GM18868 (cell line): ENCODE results near the gene HERC3.
"Not testable (repeated sequence)": the region's sequence is repeated elsewhere in the genome, so short reads cannot be mapped to it uniquely, and the experiment has no call there.

Source experiments
- ATAC-seq: cut with Tn5 transposase; IDR thresholded peaks from one replicate; pipeline ENCODE4 v1.9.1; 2021; ENCODE audit warnings: mild to moderate bottlenecking, moderate library complexity; ENCODE audit not compliant: unreplicated experiment

HERC3 gene

DNA sequence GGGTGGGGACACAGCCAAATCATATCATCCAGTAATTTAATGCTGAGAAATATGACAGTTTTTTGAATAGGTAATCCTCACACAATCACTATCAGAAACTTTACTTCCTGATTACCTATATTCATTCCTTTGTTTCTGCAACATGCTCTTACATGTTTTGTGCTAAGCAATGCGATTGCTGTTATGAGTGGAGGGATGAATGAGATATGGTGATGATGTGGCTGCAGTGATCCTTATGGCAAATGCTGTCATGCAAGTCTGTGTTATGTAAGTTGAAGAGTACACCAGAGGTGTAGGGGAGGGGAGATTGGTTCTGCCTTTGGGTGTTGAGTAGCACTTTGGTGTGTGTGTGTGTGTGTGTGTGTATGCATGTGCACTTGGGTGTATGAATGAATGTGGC, 14.6 kb downstream of the HERC3 start:
- ATAC-seq = no peak

DNA sequence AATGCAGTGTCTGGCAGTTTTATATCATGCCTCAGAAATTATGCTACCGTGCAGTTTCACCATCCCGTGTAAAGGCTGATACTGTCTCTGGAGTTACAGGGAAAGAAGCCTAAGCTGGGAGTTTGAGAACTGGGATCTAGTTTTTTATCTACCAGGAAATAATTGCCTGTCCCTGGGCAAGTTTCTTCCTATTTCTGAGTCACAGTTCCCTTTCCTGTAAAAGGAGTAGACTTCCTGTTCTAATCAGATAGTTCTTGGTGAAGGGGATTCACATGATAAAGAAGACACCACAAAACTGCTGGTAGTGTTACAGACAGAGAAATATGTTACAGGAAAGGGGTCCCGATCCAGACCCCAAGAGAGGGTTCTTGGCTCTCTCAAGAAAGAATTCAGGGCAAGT, 17.1 kb downstream of the HERC3 start:
- no peak for ATAC-seq

DNA sequence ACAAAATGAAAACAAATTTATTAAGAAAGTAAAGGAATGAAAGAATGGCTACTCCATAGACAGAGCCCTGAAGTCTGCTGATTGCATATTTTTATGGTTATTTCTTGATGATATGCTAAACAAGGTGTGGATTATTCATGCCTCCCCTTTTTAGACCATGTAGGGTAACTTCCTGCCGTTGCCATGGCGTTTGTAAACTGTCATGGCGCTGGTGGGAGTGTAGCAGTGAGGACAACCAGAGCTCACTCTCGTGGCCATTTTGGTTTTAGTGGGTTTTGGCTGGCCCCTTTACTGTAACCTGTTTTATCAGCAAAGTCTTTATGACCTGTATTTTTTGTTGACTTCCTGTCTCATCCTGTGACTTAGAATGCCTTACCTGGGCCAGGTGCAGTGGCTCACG, 17.5 kb downstream of the HERC3 start:
- not testable (repeated sequence) for ATAC-seq

DNA sequence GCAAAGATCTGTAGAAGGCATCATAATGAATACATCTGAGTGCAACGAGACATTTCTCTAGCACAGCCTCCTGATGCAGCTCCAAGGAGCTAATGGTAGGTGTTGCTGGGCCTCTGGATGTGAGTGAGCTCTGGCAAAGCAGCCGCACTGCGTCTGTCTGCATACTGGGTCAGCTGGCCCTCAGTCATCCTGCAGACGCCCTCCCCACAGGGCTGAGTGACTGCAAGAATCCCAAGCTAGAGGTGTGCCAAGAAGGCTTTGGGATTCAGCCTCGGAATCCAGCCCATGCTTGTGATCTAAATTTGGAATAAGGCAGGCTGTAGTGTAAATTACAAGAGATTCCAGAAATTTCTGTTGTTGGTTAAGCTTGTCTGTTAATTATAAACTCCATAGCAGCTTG, 18.5 kb downstream of the HERC3 start:
- no peak for ATAC-seq

DNA sequence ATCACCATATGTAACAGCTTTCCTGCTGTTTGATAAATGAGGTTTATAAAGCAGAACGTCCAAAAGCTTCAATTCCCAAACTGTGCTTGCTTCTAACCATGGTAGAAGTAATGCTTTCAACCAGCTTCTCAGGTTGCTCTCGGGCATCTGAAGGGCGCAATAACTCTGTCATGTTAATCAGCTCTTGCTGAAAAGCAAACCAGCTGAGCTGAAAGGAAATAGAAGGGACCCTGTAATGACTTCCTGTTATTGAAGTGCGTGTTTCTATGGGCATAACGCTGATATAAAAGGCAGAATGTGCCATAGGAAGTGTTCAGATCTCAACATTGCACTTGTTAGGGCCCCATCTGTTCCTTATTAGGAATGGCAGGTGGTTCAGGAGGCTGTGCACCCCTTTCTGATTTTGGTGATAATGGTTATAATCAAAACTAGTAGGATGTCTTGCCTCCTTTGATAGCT, 21.2 kb downstream of the HERC3 start:
- peak; percentile 41 for ATAC-seq

DNA sequence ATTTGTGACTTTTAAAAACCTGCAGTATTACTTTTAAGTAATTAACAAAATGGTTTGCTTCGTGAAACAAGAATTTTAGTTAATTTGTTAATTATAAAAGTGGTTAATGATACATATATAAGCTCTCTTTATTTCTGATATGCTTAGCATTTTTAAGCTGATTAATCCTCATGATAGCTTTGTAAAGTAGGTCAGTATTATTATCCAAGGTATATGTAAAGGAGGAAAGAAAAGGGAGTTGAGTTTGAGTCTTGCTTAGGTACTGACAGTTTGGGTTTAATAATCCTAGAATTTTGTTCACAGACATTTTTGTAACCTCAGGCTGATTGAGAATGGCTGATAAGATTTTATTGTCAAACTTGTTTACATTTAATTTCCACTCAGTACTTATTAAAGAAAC, 21.8 kb downstream of the HERC3 start:
- no peak for ATAC-seq

DNA sequence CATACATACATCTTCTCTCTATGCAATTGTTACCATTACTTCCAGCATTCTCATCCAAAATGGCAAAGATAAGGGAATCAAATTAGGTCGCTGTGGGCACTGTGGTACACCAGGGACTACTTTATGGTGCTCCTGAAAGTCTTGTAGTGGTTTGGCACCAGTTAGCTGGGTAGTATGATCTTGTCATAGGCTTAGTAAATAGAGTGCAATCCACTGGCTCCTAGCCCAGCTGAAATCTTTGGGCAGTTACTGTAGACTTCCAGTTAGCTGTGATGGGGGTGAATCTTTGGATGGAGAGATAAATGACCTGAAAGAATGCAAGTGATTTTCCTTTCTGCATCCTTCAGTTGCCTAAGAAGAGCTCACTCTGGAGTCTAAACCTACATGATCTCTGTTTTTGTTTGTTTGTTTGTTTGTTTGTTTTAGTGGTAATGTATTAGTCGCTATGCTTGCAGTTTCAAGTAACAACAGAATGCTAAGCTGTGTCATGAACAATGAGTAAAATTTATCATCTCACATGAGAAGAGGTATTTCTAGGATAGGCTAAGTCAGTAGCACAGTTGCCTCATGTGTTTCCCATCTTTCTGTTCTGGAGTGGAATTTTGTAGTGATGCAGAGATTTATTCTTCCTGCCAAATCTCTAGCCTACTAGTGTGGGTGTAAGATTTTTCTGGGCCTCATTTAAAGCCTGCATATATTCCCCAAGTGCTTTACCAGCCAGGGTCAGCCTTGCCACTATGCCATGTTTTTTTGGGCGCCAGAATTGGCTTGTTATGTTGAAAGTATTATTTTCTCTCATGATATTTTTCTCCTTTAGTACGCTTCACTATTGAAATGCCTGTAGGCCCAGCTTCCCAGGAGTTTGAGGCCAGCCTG, 24.2 kb downstream of the HERC3 start:
- no peak for ATAC-seq

DNA sequence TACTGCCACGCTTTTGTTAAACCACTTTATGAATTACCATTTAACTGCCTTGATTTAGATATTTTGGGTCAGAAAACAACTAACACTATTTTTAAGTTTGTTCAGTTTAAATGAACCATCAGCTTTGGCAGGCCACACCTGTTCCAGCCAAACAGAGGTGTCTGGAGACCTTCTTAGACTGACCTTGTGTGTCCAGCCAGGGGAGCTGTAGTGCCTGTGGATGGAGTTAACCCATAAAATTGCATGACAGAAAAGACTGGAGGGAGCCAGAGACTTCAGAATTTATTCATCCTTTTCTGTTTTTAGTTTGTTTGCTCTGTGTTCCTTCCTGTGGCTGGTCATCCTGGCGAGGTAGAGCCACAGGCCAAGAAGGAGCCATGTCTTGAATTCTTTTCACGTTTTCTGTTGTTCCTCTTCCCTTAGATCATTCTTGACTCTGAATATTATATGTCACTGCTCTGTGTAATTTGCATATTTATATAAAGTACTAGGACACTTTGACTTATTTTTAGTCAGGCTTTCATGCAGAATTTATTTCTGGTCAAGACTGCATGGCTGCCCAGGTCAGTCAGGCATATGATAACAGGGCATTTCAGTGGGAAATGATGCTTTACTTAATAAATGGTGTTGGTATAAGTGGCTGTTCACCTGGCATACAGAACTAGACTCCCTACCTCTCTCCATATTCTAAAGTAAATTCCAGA, 26.7 kb downstream of the HERC3 start:
- no peak for ATAC-seq

DNA sequence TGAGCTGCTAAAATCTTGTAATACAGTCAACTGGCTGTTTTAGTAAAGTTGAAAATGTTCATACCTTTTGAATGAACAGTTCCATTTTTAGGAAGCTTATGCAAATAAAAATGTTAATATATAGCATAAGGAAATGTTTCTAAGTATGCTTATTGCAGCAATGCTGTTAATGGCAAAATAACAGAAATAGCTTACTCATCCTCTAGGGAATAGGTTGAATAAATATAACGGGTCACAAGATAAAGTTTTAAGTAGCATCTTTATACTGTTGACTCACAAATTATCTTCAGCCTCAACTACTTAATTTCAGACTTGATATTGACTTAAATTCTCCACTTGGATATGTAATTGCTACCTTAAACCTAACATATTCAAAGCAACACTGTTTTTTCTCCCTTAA, 27.7 kb downstream of the HERC3 start:
- ATAC-seq = no peak

DNA sequence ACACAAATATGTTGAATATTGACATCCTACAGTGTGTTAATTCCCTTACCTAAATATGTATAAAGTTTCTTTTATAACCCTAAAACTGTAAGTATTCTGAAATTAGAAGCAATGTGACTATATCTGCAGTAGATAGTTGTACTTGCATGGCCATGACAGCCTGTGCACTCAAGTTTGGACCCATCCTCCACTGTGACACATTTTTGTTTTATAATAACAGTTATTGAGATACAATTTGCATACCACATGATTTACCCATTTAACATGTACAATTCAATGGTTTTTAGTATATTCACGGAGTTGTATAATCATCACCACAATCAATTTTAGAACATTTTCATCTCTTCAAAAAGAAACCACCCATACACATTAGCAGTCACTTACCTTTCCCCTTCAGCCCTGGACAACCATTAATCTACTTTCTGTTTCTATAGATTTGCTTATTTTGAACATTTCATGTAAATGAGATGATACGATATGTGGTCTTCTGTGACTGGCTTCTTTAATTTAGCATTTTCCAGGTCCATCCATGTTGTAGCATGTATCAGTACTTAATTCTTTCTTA, 29.6 kb downstream of the HERC3 start:
- ATAC-seq = no peak

DNA sequence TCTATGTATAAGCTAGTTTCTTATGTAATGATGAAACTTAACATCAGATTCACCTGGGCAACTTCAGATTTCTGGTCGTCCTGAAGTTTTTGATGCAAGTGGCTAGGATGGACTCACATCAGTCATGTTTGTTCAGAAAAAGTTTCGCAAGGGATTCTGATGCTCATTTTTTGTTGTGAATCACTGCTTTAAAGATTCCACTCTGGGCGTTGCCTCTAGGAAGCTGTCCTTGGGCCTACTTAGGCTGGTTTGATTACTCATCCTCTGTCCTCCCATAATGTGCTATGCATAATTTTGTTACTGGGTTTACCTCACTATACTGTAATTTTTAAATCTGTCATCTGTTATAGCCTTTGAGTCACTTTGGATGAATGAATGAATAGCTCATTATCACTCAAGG, 30.8 kb downstream of the HERC3 start:
- ATAC-seq = no peak

DNA sequence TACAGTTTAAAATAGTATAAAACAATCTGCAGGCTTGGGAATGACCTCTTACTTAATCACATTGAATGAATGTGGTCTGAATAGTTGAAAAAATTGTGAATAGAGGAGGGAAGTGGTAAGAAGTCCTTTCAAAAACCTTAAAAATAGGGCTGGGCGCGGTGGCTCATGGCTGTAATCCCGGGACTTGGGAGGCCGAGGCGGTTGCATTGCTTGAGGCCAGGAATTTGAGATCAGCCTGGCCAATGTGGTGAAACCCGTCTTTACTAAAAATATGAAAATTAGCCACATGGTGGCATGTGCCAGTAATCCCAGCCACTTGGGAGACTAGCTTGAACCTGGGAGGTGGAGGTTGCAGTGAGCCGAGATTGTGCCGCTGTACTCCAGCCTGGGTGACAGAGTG, 36.5 kb downstream of the HERC3 start:
- ATAC-seq = no peak

DNA sequence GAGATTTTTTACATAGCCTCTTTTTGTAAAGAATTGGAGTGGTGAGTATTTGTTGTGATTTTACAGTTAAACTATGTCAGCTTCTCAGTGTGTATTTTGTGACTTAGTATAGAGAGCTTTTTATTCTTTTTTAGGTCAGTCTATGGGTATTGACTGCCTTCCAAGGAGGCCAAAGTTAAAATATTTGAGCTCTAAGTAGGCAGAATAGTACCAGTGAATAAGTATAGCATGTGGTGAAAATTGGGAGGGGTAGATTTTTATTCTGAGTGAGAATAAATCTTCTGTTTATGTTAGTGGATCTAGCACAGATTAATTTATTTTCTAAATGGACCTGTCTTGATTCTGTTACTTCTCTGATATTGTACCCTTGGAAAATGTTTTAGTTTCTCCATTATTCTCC, 37.5 kb downstream of the HERC3 start:
- ATAC-seq = no peak

DNA sequence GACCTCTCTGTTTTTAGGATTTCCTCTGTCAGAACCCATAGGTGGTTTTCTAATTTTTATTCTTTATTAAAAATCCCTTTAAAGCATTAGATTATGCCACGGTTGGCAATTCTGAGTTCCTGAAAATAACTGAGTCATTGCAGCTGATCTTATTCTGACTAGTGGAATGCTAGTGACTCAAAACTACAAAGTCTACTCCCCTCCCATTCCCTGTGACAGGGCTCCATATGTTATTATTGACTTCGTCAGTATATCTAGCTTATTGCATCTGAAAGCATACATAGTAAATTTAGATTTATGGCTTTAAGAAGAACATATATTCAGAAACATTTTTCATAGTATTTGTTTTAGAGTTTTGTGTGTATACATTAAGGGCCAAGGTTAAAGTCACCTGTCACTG, 38.5 kb downstream of the HERC3 start:
- no peak for ATAC-seq

DNA sequence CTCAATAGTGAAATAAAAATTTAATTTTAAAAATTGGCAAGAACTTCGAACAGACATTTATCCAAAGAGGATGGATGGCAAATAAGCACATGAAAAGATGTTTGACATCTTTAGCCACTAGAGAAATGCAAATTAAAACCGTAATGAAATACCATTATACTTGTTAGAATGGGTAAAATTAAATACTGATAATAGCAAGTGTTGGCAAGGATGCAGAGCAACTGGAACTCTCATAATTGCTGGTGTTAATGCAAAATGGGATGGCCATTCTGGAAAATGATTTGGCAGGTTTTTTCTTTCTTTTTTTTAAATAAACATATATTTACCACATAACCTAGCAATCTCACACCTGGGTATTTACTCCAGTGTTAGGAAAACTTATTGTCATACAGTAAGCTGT, 51.7 kb downstream of the HERC3 start:
- ATAC-seq = no peak

DNA sequence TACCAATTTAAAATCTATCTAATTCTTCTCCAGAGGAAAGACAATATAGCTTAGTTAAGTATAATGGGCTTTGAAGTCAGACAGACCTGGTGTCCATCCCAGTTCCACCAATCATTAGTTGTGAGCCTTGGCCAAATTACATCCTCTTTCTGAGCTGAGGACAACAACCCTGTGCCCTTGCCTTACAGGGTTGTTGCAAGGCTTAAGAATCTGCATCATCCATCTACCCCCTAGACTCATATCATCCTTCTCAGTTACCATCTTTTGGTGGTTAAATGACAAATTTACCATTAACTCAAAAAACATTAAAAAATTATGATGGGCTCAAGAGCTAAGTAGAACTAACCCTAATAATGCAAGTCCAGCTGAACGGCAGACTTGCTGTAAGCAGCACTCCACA, 53.7 kb downstream of the HERC3 start:
- no peak for ATAC-seq

DNA sequence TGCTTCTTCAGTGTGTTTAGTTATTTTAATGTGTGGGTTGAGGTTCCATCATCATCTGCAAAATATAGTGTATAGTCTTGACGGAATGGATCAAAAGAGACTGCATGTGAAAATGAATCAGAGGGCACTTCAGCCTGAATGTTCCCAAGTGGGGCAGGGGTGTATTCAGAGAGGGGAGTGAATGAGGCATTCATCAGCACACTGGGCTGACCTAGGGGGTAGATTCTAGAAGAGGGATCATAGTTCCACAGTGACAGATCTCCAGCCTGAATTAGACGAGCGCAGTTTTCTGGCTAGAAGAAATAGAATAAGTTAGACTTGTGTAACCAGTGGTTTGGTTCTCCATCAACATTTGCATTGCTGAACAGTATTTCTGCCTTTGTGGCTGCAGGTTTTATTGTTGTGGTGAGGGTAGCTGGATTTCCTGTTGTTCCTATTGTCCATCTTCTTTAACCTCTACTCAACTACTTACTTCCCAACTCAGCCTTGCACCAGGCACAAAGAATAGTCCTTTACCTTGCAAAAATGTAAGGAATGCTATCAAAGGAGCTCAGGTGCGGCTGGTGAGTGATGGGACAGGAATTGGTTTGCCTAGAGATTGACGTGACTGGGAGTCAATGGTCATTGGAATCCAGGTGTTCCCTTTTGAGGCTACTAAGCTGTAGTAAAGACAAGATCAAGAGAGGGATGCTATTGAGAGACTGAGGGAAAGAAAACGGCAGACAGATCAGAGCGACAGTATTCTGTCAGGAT, 54.4 kb downstream of the HERC3 start:
- ATAC-seq = no peak

DNA sequence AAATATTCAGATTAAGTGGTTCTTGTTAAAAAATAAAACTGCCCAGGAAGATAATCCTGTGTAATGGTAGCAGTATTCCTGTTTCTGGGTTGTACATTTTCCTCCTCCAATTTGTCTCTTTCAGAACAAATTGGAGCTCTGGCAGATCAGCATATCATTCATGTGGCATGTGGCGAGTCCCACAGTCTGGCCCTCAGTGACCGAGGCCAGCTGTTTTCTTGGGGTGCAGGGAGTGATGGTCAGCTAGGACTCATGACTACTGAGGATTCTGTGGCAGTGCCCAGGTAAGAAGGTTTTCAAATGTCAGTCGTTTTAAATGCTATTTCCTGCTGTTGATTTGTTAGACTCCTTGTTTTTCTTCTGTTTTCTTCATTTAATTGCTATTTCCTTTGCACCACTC, 57.4 kb downstream of the HERC3 start:
- no peak for ATAC-seq

DNA sequence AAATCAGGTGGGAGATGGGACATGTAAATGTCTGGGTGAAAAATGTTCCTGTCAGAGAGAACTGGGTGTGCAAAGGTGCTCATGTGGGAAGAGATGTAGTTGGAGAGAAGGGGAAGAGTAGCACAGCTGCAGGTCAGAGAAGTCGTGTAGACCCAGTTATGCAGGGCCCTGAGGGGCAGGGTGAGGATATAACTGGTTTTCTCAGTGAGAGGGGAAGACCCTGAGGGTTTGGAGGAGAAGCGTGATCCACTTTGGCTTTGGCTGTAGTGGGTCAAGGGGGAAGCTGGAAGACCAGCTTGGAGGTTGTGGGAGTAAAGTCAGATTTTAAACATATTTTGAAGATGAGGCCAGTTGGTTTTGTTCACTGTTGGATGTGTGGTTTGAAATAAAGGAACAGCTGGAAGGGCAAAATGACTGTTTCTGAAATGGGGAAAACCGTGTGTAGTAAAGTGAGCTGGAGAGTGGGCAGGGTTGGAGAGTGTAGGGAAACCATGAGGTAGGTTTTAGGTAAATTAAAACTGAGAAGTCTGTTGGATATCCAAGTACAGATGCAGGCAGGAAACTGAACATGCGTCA, 61.2 kb downstream of the HERC3 start:
- ATAC-seq = no peak

DNA sequence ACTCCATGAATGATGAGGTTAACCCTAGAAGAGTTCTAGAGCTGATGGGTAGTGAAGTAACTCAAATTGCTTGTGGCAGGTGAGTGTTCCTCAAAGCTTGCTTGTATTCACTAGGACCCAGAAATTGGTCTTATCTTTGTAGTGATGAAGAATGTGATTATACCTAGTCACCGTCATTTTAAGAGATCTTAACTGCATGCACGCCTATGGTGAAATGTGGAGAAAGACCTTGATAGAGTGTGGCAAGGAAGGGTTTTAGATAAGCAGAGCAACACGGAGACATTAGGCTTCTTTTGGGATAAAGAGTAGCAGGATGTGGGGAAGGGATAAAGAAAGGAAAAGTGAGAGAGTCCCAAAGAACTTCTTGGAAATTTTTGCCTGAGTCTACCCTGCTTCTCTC, 62.9 kb downstream of the HERC3 start:
- ATAC-seq = no peak
